OCI-LY7 (cell line): Measurements from ENCODE around the gene MPPED1.

Source experiments
- EZH2phosphoT487 ChIP-seq: fragments of 200-600 bp; sonication (generic); IDR thresholded peaks from 2 replicates; pipeline ENCODE4 v1.6.1; 2018; ENCODE audit warnings: low read depth, borderline replicate concordance, mild to moderate bottlenecking, mixed run types, antibody characterized with exemption, low read length, moderate library complexity, mixed read lengths
- TF ChIP-seq, protein P1 (sequence below): fragments of 200-600 bp; sonication (generic); conservative IDR thresholded peaks from 2 replicates; pipeline ENCODE4 v1.5.1; 2014; ENCODE audit warnings: mild to moderate bottlenecking, antibody characterized with exemption, low read length, moderate library complexity, mixed read lengths

DNA sequence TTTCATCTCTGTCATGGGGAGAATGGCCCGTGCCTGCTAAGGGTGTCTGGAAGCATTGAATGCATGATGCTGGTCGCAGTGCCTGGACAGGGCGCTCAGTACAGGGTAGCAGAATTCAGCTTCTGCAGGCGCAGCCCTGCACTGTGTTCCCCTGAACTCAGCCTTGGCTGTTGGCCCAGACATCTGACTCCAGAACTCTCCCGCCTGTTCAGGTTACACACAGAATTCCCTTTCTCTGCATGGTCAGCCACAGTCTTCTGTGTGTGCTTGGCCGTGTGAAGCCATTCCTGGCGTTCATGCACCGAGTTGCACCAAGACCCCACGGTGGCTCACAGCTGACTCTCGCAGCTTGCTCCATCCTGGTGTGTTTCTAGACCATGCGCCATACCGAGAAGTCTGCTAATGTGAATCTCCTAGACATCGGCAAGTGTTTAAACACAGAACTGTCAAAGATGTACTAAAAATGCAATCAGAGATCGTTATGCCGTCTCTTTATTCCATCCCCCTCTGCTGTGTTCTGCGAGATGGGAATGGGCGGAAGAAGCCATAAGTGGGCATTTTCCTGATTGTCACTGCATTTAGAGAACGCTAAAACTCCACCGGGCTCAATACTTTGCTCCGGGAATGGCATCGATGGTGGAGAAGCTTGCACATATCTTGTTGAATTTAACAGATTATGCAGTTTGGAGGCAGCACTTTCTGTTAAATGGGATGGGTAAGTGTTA is 55.6 kb downstream of the MPPED1 start:
- TF ChIP-seq, protein P1, sequence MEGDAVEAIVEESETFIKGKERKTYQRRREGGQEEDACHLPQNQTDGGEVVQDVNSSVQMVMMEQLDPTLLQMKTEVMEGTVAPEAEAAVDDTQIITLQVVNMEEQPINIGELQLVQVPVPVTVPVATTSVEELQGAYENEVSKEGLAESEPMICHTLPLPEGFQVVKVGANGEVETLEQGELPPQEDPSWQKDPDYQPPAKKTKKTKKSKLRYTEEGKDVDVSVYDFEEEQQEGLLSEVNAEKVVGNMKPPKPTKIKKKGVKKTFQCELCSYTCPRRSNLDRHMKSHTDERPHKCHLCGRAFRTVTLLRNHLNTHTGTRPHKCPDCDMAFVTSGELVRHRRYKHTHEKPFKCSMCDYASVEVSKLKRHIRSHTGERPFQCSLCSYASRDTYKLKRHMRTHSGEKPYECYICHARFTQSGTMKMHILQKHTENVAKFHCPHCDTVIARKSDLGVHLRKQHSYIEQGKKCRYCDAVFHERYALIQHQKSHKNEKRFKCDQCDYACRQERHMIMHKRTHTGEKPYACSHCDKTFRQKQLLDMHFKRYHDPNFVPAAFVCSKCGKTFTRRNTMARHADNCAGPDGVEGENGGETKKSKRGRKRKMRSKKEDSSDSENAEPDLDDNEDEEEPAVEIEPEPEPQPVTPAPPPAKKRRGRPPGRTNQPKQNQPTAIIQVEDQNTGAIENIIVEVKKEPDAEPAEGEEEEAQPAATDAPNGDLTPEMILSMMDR, result no peak
- TF ChIP-seq EZH2phosphoT487, result no peak
